Spleen (tissue), 11 donors: ENCODE data around the gene ZSCAN21. TPM values are rescaled to one million over a fixed set of nuclear protein-coding genes. Genes with fewer than 3 reads are reported as not detected.
A peak's percentile ranks its signal among the peaks of the same experiment; 100 is the strongest.

Experiments used
- DNase-seq: peaks from one replicate; pipeline ENCODE4 v3.0.0-alpha.2; 2020
- H3K27ac ChIP-seq, 8 donors: fragments of 200-600 bp; sonication (generic) in 7 of 8; 1 replicate in 4 of 8; 2 replicates in 4 of 8; pipeline versions ENCODE4 v1.5.0 to v1.8.0; 2016 to 2021; ENCODE audit warnings: inconsistent platforms in 4 of 8, mild to moderate bottlenecking in 4 of 8, moderate library complexity in 1 of 8
- H3K27me3 ChIP-seq, 7 donors: fragments of 200-600 bp; sonication (generic) in 6 of 7; replicated peaks in 1 of 7; 1 replicate in 4 of 7; 2 replicates in 3 of 7; pipeline versions ENCODE4 v1.5.0 to v1.8.0; 2016 to 2021; ENCODE audit warnings: inconsistent platforms in 3 of 7, mild to moderate bottlenecking in 1 of 7
- H3K36me3 ChIP-seq, 6 donors: fragments of 200-600 bp; sonication (generic) in 5 of 6; 1 replicate in 4 of 6; 2 replicates in 2 of 6; pipeline versions ENCODE4 v1.5.0 to v1.8.0; 2016 to 2021; ENCODE audit warnings: inconsistent platforms in 2 of 6
- H3K4me1 ChIP-seq, 6 donors: fragments of 200-600 bp; sonication (generic) in 5 of 6; 1 replicate in 3 of 6; 2 replicates in 3 of 6; pipeline versions ENCODE4 v1.5.0 to v1.8.0; 2016 to 2021; ENCODE audit warnings: inconsistent platforms in 3 of 6
- H3K4me3 ChIP-seq, 8 donors: fragments of 200-600 bp; sonication (generic) in 7 of 8; 1 replicate in 4 of 8; 2 replicates in 4 of 8; pipeline versions ENCODE4 v1.5.0 to v1.8.0; 2016 to 2021; ENCODE audit warnings: inconsistent platforms in 4 of 8, mild to moderate bottlenecking in 4 of 8, moderate library complexity in 2 of 8
- H3K9me3 ChIP-seq, 8 donors: fragments of 200-600 bp; sonication (generic) in 7 of 8; 1 replicate in 4 of 8; 2 replicates in 4 of 8; pipeline versions ENCODE4 v1.5.0 to v1.8.0; 2016 to 2021; ENCODE audit warnings: inconsistent platforms in 4 of 8
- CTCF ChIP-seq, 11 experiments: fragments of 200-600 bp in 7 of 11; fragments of 450-650 bp in 4 of 11; sonication (generic) in 4 of 11; IDR thresholded peaks in 8 of 11; conservative IDR thresholded peaks in 3 of 11; 1 replicate in 7 of 11; 2 replicates in 4 of 11; pipeline versions ENCODE4 v1.4.0 to v1.8.0; 2016 to 2021; ENCODE audit warnings: antibody characterized with exemption in 11 of 11, inconsistent platforms in 4 of 11, mild to moderate bottlenecking in 1 of 11
- POLR2A ChIP-seq, 3 donors: fragments of 450-650 bp; IDR thresholded peaks; one replicate each; pipeline ENCODE4 v1.5.1; 2017; ENCODE audit warnings: antibody characterized with exemption in 3 of 3, mild to moderate bottlenecking in 1 of 3
- POLR2AphosphoS5 ChIP-seq, 3 donors: sonication (generic); formaldehyde crosslinking; IDR thresholded peaks; one replicate each; pipeline ENCODE4 v1.5.1; 2017; ENCODE audit warnings: antibody characterized with exemption in 3 of 3
- WGBS, 5 donors: extraction: QIAGEN DNeasy Blood & Tissue Kit in 3 of 5; methylation state at CpG; one replicate each; pipeline versions ENCODE4 v1.1.5 to v1.1.7; 2013 to 2018; 5-methylcytosine and 5-hydroxymethylcytosine counted together
- intact Hi-C: fragments of 100-400 bp; cut with DNase I; formaldehyde crosslinking; loops from one replicate; pipeline ENCODE4 v1.15.0; 2023; ENCODE audit warnings: low total_unique reads
- polyA plus RNA-seq, 3 donors: library from polyadenylated mRNA; stranded (reverse); fragments of 200-250 nt; gene quantifications; one replicate each; pipeline ENCODE4 v1.2.1, GENCODE V29; 2013
- total RNA-seq, 7 donors: library from RNA; depleted of rRNA in 3 of 7; stranded (reverse); fragments of >200 nt in 3 of 7; fragmentation: NEBNext Ultra II Directional in 4 of 7; extraction: Animal tissue kit (Norgen Biotek cat#: 25700) in 4 of 7; gene quantifications; one replicate each; pipeline versions ENCODE4 v1.1.0 to v1.2.1, GENCODE V29; 2016 to 2021
- donor health status: healthy with polysubstance abuse.
- donor health status: DM: no; HTN: no; CAD: no; lungs with moderate emphysema.
- donor health status: DM: no; HTN: no; CAD: no.
- donor health status: Bipolar disorder and iron deficiency.
- donor health status: healthy.
- donor health status: DM: no; HTN: no; CAD: no.
- donor health status: DM: yes; HTN: yes; CAD: no.

The ZSCAN21 gene
- total and polyA plus RNA-seq, 10 donors: 3.7 to 14.3 (median 8.6) TPM

GRCh38 chr7:100051611-100052010, 2.0 kb downstream of the ZSCAN21 start:
- Histone ChIP-seq H3K4me3 (no peak overlapping the region), H3K9me3 (no peaks in the 10 kb centered on the region), H3K27ac (no peak overlapping the region), H3K27me3 (no peaks in the 10 kb centered on the region), H3K36me3 (peaks cover 0 to 6% (median 1%) of the 10 kb centered on the region in 6 donors), H3K4me1 (peaks cover 5 to 35% (median 17%) of the 10 kb centered on the region in 6 donors)
- TF ChIP-seq POLR2AphosphoS5 (IDR thresholded peaks at IDR 0.05) (no peak), CTCF (IDR thresholded peaks at IDR 0.05 in 8 of 11, conservative IDR thresholded peaks at IDR 0.05 in 3 of 11) (no peak), POLR2A (IDR thresholded peaks at IDR 0.05) (no peak)
- no peak for DNase-seq
- WGBS, 5 donors: 89 to 95% (median 93%) methylated on average over 3 of the region's 3 CpGs
- intact Hi-C loops: no loop called here

GRCh38 chr7:100053215-100053614, 3.6 kb downstream of the ZSCAN21 start:
- intact Hi-C loops: no loop called here
- TF ChIP-seq POLR2AphosphoS5 (IDR thresholded peaks at IDR 0.05) (no peak), CTCF (IDR thresholded peaks at IDR 0.05 in 8 of 11, conservative IDR thresholded peaks at IDR 0.05 in 3 of 11) (peak in 2 of 11 experiments; percentile 27 to 41)
- no peak for DNase-seq

GRCh38 chr7:100057006-100057405, 7.4 kb downstream of the ZSCAN21 start:
- Histone ChIP-seq H3K27ac (no peak overlapping the region), H3K27me3 (no peaks in the 10 kb centered on the region), H3K4me3 (no peak overlapping the region), H3K36me3 (peaks cover 2 to 59% (median 23%) of the 10 kb centered on the region in 6 donors), H3K9me3 (no peaks in the 10 kb centered on the region), H3K4me1 (peaks cover 0 to 11% (median under 1%) of the 10 kb centered on the region in 6 donors)
- intact Hi-C loops: no loop called here
- no peak for TF ChIP-seq POLR2A (IDR thresholded peaks at IDR 0.05)
- no peak for TF ChIP-seq CTCF (IDR thresholded peaks at IDR 0.05 in 8 of 11, conservative IDR thresholded peaks at IDR 0.05 in 3 of 11)
- TF ChIP-seq POLR2AphosphoS5 (IDR thresholded peaks at IDR 0.05): no peak
- DNase-seq: no peak
- WGBS, 5 donors: 93 to 98% (median 95%) methylated on average over 10 of the region's 10 CpGs

More at GRCh38 chr7:100053215-100053614, 3.6 kb downstream of the ZSCAN21 start:
- H3K27ac ChIP-seq: no peak overlapping the region
- no peaks in the 10 kb centered on the region for H3K9me3 ChIP-seq
- H3K4me3 ChIP-seq: no peak overlapping the region
- 48 to 73% (median 63%) methylated on average over 3 of the region's 3 CpGs for WGBS, 5 donors
- H3K36me3 ChIP-seq: peaks cover 2 to 21% (median 15%) of the 10 kb centered on the region in 6 donors
- H3K4me1 ChIP-seq: peaks cover 5 to 35% (median 17%) of the 10 kb centered on the region in 6 donors
- no peaks in the 10 kb centered on the region for H3K27me3 ChIP-seq

GRCh38 chr7:100059251-100059739, 9.7 kb downstream of the ZSCAN21 start:
- 74 to 88% (median 81%) methylated on average over 5 of the region's 5 CpGs for WGBS, 5 donors
- Histone ChIP-seq H3K9me3 (no peaks in the 10 kb centered on the region), H3K27ac (no peak overlapping the region), H3K36me3 (peaks cover 4 to 82% (median 40%) of the 10 kb centered on the region in 6 donors), H3K4me1 (peaks cover 0 to 7% (median 0%) of the 10 kb centered on the region in 6 donors), H3K4me3 (no peak overlapping the region), H3K27me3 (no peaks in the 10 kb centered on the region)
- no peak for DNase-seq
- intact Hi-C loops: no loop called here
- TF ChIP-seq CTCF (IDR thresholded peaks at IDR 0.05 in 8 of 11, conservative IDR thresholded peaks at IDR 0.05 in 3 of 11) (no peak), POLR2AphosphoS5 (IDR thresholded peaks at IDR 0.05) (no peak), POLR2A (IDR thresholded peaks at IDR 0.05) (no peak)
